Osteoblast (primary cell): ENCODE measurements around the gene NPBWR2. TPM values are rescaled to one million over a fixed set of nuclear protein-coding genes. Genes with fewer than 3 reads are reported as not detected.
A peak's percentile ranks its signal among the peaks of the same experiment; 100 is the strongest.

Experiments
- DNase-seq: peaks from one replicate; pipeline ENCODE4 v3.0.0; 2011; ENCODE audit warnings: low spot score, mixed read lengths; ENCODE audit not compliant: insufficient read length; ENCODE audit errors: missing footprints
- H2AFZ ChIP-seq: 2 replicates; pipeline ENCODE4 v1.6.0; 2011; ENCODE audit warnings: mild to moderate bottlenecking, low read length
- H3K27ac ChIP-seq: 2 replicates; pipeline ENCODE4 v1.5.1; 2011; ENCODE audit warnings: mild to moderate bottlenecking, low read depth, low read length, moderate library complexity
- H3K27me3 ChIP-seq: 2 replicates; pipeline ENCODE4 v1.6.0; 2012; ENCODE audit warnings: mild to moderate bottlenecking, control low read depth, inconsistent platforms, low read length, moderate library complexity; ENCODE audit not compliant: insufficient read depth
- H3K36me3 ChIP-seq: 2 replicates; pipeline ENCODE4 v1.5.1; 2011; ENCODE audit warnings: mild to moderate bottlenecking, low read length, control low read depth, moderate library complexity; ENCODE audit not compliant: insufficient read depth
- H3K4me1 ChIP-seq: 2 replicates; pipeline ENCODE4 v1.5.1; 2011; ENCODE audit warnings: mild to moderate bottlenecking, low read length, control low read depth, moderate library complexity; ENCODE audit not compliant: insufficient read depth
- H3K4me2 ChIP-seq: 2 replicates; pipeline ENCODE4 v1.6.0; 2011; ENCODE audit warnings: mild to moderate bottlenecking, low read length; ENCODE audit not compliant: insufficient read depth
- H3K4me3 ChIP-seq: fragments of 200-600 bp; sonication (generic); 3 replicates; pipeline ENCODE4 v1.5.1; 2012; ENCODE audit warnings: mild to moderate bottlenecking, low read length, inconsistent platforms; ENCODE audit not compliant: insufficient read depth
- H3K79me2 ChIP-seq: 2 replicates; pipeline ENCODE4 v1.6.0; 2012; ENCODE audit warnings: mild to moderate bottlenecking, low read length, control low read depth, inconsistent platforms; ENCODE audit not compliant: insufficient read depth
- H3K9me3 ChIP-seq: 2 replicates; pipeline ENCODE4 v1.5.1; 2011; ENCODE audit warnings: low read depth, low read length, control low read depth
- H4K20me1 ChIP-seq: 2 replicates; pipeline ENCODE4 v1.6.0; 2012; ENCODE audit warnings: mild to moderate bottlenecking, low read length, control low read depth; ENCODE audit not compliant: insufficient read depth
- CTCF ChIP-seq: IDR thresholded peaks from 2 replicates; pipeline ENCODE4 v1.5.1; 2011; ENCODE audit warnings: mild to moderate bottlenecking, low read depth, low read length, moderate library complexity; ENCODE audit errors: extremely low read depth
- total RNA-seq: library from RNA; depleted of rRNA; stranded (reverse); fragments of >200 nt; gene quantifications from 2 replicates; pipeline ENCODE4 v1.2.3, GENCODE V29; 2012

NPBWR2 gene
- total RNA-seq, 1 donor: not detected

- Histone ChIP-seq H3K9me3 (no peaks in the 10 kb centered on the region), H3K4me1 (peaks cover 15% of the 10 kb centered on the region), H3K27ac (no peak within 1 kb of the TSS), H3K27me3 (peaks cover 25% of the 10 kb centered on the region), H4K20me1 (peaks cover 11% of the 10 kb centered on the region), H3K36me3 (no peaks in the 10 kb centered on the region), H2AFZ (peak within 1 kb of the TSS; percentile 47), H3K4me3 (peak within 1 kb of the TSS; percentile 78), H3K79me2 (no peaks in the 10 kb centered on the region), H3K4me2 (peak within 1 kb of the TSS; percentile 75)
- TF ChIP-seq CTCF: no peak
- DNase-seq: peak; percentile 98
Measured at GRCh38 chr20:64080013-64080812, 27.2 kb downstream of the NPBWR2 start, which contains the start of gene OPRL1. Gene OPRL1, plus strand, starts transcription at chr20:64080082. Its CDS starts 12,639 bp downstream, at chr20:64092721.

- peak within 1 kb of the TSS; percentile 47 for H2AFZ ChIP-seq
- no peak within 1 kb of the TSS for H3K27ac ChIP-seq
Measured at GRCh38 chr20:64079273-64080012, 27.9 kb downstream of the NPBWR2 start, which contains the start of gene RGS19. Gene RGS19, minus strand, starts transcription at chr20:64079518. Its CDS starts 2,632 bp downstream, at chr20:64076886.

GRCh38 chr20:64078934-64079272, 28.5 kb downstream of the NPBWR2 start:
- no peaks in the 10 kb centered on the region for H3K9me3 ChIP-seq
- H3K4me1 ChIP-seq: peaks cover 15% of the 10 kb centered on the region
- H2AFZ ChIP-seq: no peak overlapping the region
- no peaks in the 10 kb centered on the region for H3K36me3 ChIP-seq
- no peak overlapping the region for H3K27ac ChIP-seq
- H4K20me1 ChIP-seq: peaks cover 11% of the 10 kb centered on the region
- peak overlapping the region; percentile 75 for H3K4me2 ChIP-seq
- H3K79me2 ChIP-seq: no peaks in the 10 kb centered on the region
- no peak for DNase-seq
- peak overlapping the region; percentile 78 for H3K4me3 ChIP-seq
- no peak for TF ChIP-seq CTCF
- H3K27me3 ChIP-seq: peaks cover 12% of the 10 kb centered on the region

More at GRCh38 chr20:64079273-64080012, 27.9 kb downstream of the NPBWR2 start, which contains the start of gene RGS19:
- no peaks in the 10 kb centered on the region for H3K9me3 ChIP-seq
- H3K4me3 ChIP-seq: peak within 1 kb of the TSS; percentile 78
- peaks cover 15% of the 10 kb centered on the region for H3K4me1 ChIP-seq
- no peaks in the 10 kb centered on the region for H3K79me2 ChIP-seq
- peaks cover 11% of the 10 kb centered on the region for H4K20me1 ChIP-seq
- no peak for TF ChIP-seq CTCF
- H3K27me3 ChIP-seq: peaks cover 17% of the 10 kb centered on the region
- peak; percentile 94 for DNase-seq
- no peaks in the 10 kb centered on the region for H3K36me3 ChIP-seq
- H3K4me2 ChIP-seq: peak within 1 kb of the TSS; percentile 75
